ENCODE data around the gene WWC2. TPM values are rescaled to one million over a fixed set of nuclear protein-coding genes. Genes with fewer than 3 reads are reported as not detected.
"Not testable (repeated sequence)": the region's sequence is repeated elsewhere in the genome, so short reads cannot be mapped to it uniquely, and the experiment has no call there.

Gene WWC2
- total RNA-seq, 4 donors from 2014 or later = 6.6 to 79.7 (median 9.4) TPM

DNA sequence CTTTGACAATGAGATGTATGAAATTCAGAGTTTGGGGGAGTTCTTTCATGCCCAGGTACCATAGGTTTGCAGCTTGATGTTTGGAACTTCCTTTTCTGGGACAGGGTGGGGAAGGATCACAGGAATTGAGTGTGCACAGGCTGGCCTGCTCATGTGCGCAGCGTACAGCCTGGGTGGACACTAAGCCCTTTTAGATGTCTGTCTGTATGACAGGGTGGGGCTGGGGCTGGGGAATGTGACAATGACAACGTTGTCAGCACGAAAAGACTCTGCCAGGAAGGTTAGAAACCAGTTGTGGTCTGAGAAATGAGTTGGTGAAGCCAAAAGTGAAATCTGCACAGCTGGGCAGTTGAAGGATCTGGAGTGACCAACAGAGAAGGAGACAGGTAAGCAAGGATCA is 47.4 kb downstream of the WWC2 start:
- no peak overlapping the region for H3K27ac ChIP-seq

DNA sequence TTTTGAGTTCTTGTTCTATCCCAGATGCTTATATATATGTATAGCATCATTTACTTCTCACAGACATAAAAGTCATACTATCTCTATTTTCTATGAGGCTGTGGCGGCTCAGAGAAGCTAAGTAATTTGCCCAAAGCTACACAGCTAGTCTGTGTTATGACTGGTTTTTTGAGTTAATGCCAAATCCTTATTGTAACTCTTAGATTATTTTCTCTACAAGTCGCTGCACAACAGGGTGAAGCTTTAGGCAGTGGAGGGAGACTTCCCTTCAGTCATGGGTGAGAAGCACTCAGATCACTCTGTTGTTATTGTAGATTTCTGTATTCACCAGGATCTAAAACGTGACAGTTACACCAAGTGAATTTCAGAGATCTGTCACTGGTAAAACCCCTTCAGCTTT is 48.1 kb downstream of the WWC2 start:
- WGBS, 2 donors (ENCODE audit: low coverage in 1 of 2) = 76 to 79% methylated on average over 2 to 3 of the region's 3 CpGs
- intact Hi-C loops (cut with DNase I; ENCODE audit: low total_unique reads) = no loop called here
- TF ChIP-seq POLR2A (IDR thresholded peaks at IDR 0.05) (no peak), POLR2AphosphoS5 (IDR thresholded peaks at IDR 0.05) (no peak), EP300 (IDR thresholded peaks at IDR 0.05; ENCODE audit: low read depth) (no peak)
- TF ChIP-seq, protein P1, sequence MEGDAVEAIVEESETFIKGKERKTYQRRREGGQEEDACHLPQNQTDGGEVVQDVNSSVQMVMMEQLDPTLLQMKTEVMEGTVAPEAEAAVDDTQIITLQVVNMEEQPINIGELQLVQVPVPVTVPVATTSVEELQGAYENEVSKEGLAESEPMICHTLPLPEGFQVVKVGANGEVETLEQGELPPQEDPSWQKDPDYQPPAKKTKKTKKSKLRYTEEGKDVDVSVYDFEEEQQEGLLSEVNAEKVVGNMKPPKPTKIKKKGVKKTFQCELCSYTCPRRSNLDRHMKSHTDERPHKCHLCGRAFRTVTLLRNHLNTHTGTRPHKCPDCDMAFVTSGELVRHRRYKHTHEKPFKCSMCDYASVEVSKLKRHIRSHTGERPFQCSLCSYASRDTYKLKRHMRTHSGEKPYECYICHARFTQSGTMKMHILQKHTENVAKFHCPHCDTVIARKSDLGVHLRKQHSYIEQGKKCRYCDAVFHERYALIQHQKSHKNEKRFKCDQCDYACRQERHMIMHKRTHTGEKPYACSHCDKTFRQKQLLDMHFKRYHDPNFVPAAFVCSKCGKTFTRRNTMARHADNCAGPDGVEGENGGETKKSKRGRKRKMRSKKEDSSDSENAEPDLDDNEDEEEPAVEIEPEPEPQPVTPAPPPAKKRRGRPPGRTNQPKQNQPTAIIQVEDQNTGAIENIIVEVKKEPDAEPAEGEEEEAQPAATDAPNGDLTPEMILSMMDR (IDR thresholded peaks at IDR 0.05) = no peak
- H3K27me3 ChIP-seq = no peaks in the 10 kb centered on the region
- peaks cover 0 to 23% (median 5%) of the 10 kb centered on the region in 4 donors for H3K4me1 ChIP-seq
- H3K36me3 ChIP-seq = no peaks in the 10 kb centered on the region
- no peak overlapping the region for H3K27ac ChIP-seq
- in situ Hi-C loops (cut with MboI; ENCODE audit: low pct_ligation_motif_present in 1 of 4, low pct_unique_long_range_greater_than_20kb in 1 of 4, low sequenced_read_pairs in 3 of 4) = no loop called here
- H3K4me3 ChIP-seq = no peak overlapping the region
- H3K9me3 ChIP-seq = no peaks in the 10 kb centered on the region
- no peak for DNase-seq

More for the DNA sequence above, 47.4 kb downstream of the WWC2 start:
- Histone ChIP-seq H3K9me3 (no peaks in the 10 kb centered on the region), H3K4me3 (no peak overlapping the region), H3K4me1 (peaks cover 0 to 23% (median 5%) of the 10 kb centered on the region in 4 donors), H3K36me3 (no peaks in the 10 kb centered on the region), H3K27me3 (no peaks in the 10 kb centered on the region)
- DNase-seq = no peak
- in situ Hi-C loops (cut with MboI; ENCODE audit: low pct_ligation_motif_present in 1 of 4, low pct_unique_long_range_greater_than_20kb in 1 of 4, low sequenced_read_pairs in 3 of 4) (no loop called here), intact Hi-C loops (cut with DNase I; ENCODE audit: low total_unique reads) (no loop called here)
- TF ChIP-seq POLR2A (IDR thresholded peaks at IDR 0.05) (no peak), POLR2AphosphoS5 (IDR thresholded peaks at IDR 0.05) (no peak), EP300 (IDR thresholded peaks at IDR 0.05; ENCODE audit: low read depth) (no peak)
- TF ChIP-seq, protein P1 (IDR thresholded peaks at IDR 0.05) = no peak
- 59 to 100% methylated on average over 1 to 4 of the region's 4 CpGs for WGBS, 2 donors (ENCODE audit: low coverage in 1 of 2)

DNA sequence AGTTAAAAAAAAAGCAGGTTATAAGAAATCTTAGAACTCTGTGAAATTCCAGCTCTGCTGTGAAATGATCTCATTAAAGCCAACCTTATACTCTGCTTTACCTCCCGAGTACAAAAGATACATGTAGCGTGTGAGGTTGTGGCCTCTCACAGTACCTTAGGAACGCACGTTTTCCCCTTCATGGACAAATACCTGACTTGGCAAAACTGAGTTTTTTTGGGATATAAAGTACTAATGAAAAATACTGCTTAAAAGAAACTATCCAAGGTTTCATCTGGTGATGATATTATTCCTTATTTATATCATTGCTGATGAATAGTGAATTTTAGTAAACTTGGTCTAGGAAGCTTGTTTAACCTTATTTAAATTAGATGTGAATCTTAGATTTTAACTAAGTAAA is 48.9 kb downstream of the WWC2 start:
- Histone ChIP-seq H3K27ac (no peak overlapping the region), H3K4me1 (peaks cover 0 to 16% (median 2%) of the 10 kb centered on the region in 4 donors), H3K36me3 (no peaks in the 10 kb centered on the region), H3K4me3 (no peak overlapping the region), H3K9me3 (no peaks in the 10 kb centered on the region), H3K27me3 (no peaks in the 10 kb centered on the region)
- in situ Hi-C loops (cut with MboI; ENCODE audit: low pct_ligation_motif_present in 1 of 4, low pct_unique_long_range_greater_than_20kb in 1 of 4, low sequenced_read_pairs in 3 of 4) (no loop called here), intact Hi-C loops (cut with DNase I; ENCODE audit: low total_unique reads) (no loop called here)
- no peak for TF ChIP-seq POLR2AphosphoS5 (IDR thresholded peaks at IDR 0.05)
- TF ChIP-seq POLR2A (IDR thresholded peaks at IDR 0.05) = no peak
- no peak for TF ChIP-seq EP300 (IDR thresholded peaks at IDR 0.05; ENCODE audit: low read depth)
- WGBS, 2 donors (ENCODE audit: low coverage in 1 of 2) = 83 to 97% methylated on average over 4 of the region's 4 CpGs
- no peak for DNase-seq

DNA sequence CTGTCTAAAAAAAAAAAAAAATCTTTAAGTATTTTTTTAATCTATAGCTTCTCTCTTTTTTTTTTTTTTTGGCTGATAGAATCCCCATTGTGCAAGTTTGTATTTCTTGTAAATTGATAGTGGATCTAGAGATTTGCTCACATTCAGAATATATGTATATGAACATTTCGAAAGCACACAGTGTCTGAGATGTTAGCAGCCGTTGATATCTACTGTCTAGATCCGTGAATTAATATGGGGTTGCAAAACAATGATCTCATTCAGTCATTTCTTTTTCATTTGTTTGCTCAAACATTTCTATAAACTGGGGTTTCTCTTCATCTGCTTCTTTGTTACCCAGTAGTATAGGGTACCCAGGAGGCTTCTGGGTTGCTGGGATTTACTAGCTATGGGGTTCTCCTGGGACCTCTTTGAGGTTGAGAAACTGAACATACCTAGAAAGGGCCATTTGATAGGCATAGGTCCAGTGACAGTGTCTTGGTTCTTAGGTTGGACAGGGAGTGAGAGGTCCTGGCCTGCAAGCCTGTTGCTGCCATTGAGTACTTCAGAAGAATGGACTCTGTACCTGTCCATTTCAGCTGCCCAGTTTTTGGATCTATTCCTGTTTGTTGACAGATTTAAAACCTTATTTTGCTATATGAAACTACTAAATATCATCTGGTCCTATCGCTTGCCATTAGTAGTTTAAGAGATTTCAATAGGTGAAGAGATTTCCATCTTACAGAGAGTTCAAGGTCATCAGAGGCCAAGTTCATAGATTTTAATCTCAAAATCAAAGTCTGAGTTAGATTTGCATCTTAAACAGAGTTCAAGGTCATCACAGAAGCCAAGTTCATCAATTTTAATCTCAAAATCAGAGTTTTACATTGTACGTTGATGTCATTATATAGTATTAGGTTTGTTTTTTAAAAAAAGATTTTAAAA is 50.8 kb downstream of the WWC2 start:
- TF ChIP-seq POLR2A (IDR thresholded peaks at IDR 0.05) (no peak), POLR2AphosphoS5 (IDR thresholded peaks at IDR 0.05) (no peak), EP300 (IDR thresholded peaks at IDR 0.05; ENCODE audit: low read depth) (no peak)
- TF ChIP-seq, protein P1 (IDR thresholded peaks at IDR 0.05) = no peak
- in situ Hi-C loops (cut with MboI; ENCODE audit: low pct_ligation_motif_present in 1 of 4, low pct_unique_long_range_greater_than_20kb in 1 of 4, low sequenced_read_pairs in 3 of 4) = no loop called here
- H3K4me1 ChIP-seq = peaks cover 0 to 18% (median 2%) of the 10 kb centered on the region in 4 donors
- no peaks in the 10 kb centered on the region for H3K36me3 ChIP-seq
- intact Hi-C loops (cut with DNase I; ENCODE audit: low total_unique reads) = no loop called here
- 76 to 83% methylated on average over 5 of the region's 5 CpGs for WGBS, 2 donors (ENCODE audit: low coverage in 1 of 2)
- DNase-seq = no peak
- H3K27me3 ChIP-seq = no peaks in the 10 kb centered on the region
- no peaks in the 10 kb centered on the region for H3K9me3 ChIP-seq
- no peak overlapping the region for H3K4me3 ChIP-seq
- H3K27ac ChIP-seq = no peak overlapping the region

DNA sequence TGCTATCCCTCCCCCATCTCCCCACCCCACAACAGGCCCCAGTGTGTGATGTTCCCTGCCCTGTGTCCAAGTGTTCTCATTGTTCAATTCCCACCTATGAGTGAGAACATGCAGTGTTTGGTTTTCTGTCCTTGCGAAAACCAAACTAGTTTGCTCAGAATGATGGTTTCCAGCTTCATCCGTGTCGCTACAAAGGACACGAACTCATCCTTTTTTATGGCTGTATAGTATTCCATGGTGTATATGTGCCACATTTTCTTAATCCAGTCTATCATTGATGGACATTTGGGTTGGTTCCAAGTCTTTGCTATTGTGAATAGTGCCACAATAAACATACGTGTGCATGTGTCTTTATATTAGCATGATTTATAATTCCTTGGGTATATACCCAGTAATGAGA is 51.6 kb downstream of the WWC2 start:
- H3K27me3 ChIP-seq; H3K4me3 ChIP-seq; H3K36me3 ChIP-seq; intact Hi-C loops (cut with DNase I; ENCODE audit: low total_unique reads); H3K9me3 ChIP-seq; in situ Hi-C loops (cut with MboI; ENCODE audit: low pct_ligation_motif_present in 1 of 4, low pct_unique_long_range_greater_than_20kb in 1 of 4, low sequenced_read_pairs in 3 of 4); H3K27ac ChIP-seq; DNase-seq: not testable (repeated sequence)
- H3K4me1 ChIP-seq = peaks cover 0 to 23% (median 0%) of the 10 kb centered on the region in 4 donors
- WGBS, 2 donors (ENCODE audit: low coverage in 1 of 2) = 94 to 96% methylated on average over 4 to 5 of the region's 5 CpGs

DNA sequence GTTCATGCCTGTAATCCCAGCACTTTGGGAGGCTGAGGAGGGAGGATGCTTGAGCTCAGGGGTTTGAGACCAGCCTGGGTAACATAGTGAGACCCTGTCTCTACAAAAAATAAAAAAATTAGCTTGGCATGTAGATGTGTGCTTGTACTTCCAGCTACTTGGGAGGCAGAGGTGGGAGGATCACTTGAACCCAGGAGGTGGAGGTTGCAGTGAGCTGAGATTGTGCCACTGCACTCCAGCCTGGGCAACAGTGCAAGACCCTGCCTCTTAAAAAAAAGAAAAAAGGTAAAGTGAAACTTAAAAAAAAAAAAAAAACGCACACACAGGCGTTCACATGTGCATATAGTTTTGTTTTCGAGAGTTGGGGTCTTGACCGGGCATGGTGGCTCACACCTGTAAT is 53.2 kb downstream of the WWC2 start:
- H3K4me1 ChIP-seq = peaks cover 0 to 13% (median 2%) of the 10 kb centered on the region in 4 donors
- H3K27ac ChIP-seq; intact Hi-C loops (cut with DNase I; ENCODE audit: low total_unique reads); DNase-seq; H3K4me3 ChIP-seq; H3K36me3 ChIP-seq; H3K27me3 ChIP-seq; H3K9me3 ChIP-seq; in situ Hi-C loops (cut with MboI; ENCODE audit: low pct_ligation_motif_present in 1 of 4, low pct_unique_long_range_greater_than_20kb in 1 of 4, low sequenced_read_pairs in 3 of 4): not testable (repeated sequence)
- WGBS, 2 donors (ENCODE audit: low coverage in 1 of 2) = 96 to 100% methylated on average over 1 to 4 of the region's 4 CpGs
